ENCODE measurements around the gene GIT1. TPM values are rescaled to one million over a fixed set of nuclear protein-coding genes. Genes with fewer than 3 reads are reported as not detected.

Gene GIT1
- total RNA-seq, 2 donors from 2014 or later, result 24.1 to 35.3 TPM

- ATAC-seq (ENCODE audit: insufficient number of reproducible peaks, low FRiP score, low read depth), result no peak
Measured at GRCh38 chr17:29546085-29546484, 43.4 kb downstream of the GIT1 start.

GRCh38 chr17:29544066-29544465 is 45.4 kb downstream of the GIT1 start:
- Histone ChIP-seq H3K9me3 (no peaks in the 10 kb centered on the region), H3K4me1 (ENCODE audit: control insufficient read depth in 1 of 2, low read depth in 2 of 2) (no peaks in the 10 kb centered on the region), H3K27me3 (replicated peaks; ENCODE audit: insufficient read depth) (no peaks in the 10 kb centered on the region), H3K4me3 (no peak overlapping the region), H3K36me3 (peaks cover 19% of the 10 kb centered on the region), H3K27ac (no peak overlapping the region)
- ATAC-seq (ENCODE audit: insufficient number of reproducible peaks, low FRiP score, low read depth), result no peak
- DNase-seq (ENCODE audit: low spot score), result no peak
- no peak for TF ChIP-seq CTCF (IDR thresholded peaks at IDR 0.05)

More at GRCh38 chr17:29546085-29546484, 43.4 kb downstream of the GIT1 start:
- no peaks in the 10 kb centered on the region for H3K9me3 ChIP-seq
- H3K27ac ChIP-seq, result no peak overlapping the region
- peaks cover 14% of the 10 kb centered on the region for H3K36me3 ChIP-seq
- H3K27me3 ChIP-seq (replicated peaks; ENCODE audit: insufficient read depth), result no peaks in the 10 kb centered on the region
- no peak overlapping the region for H3K4me3 ChIP-seq
- no peak for TF ChIP-seq CTCF (IDR thresholded peaks at IDR 0.05)
- DNase-seq (ENCODE audit: low spot score), result no peak
- H3K4me1 ChIP-seq (ENCODE audit: control insufficient read depth in 1 of 2, low read depth in 2 of 2), result no peaks in the 10 kb centered on the region

- no peaks in the 10 kb centered on the region for H3K9me3 ChIP-seq
- no peaks in the 10 kb centered on the region for H3K4me1 ChIP-seq (ENCODE audit: control insufficient read depth in 1 of 2, low read depth in 2 of 2)
- ATAC-seq (ENCODE audit: insufficient number of reproducible peaks, low FRiP score, low read depth) (no peak), DNase-seq (ENCODE audit: low spot score) (no peak)
- no peak overlapping the region for H3K27ac ChIP-seq
- no peaks in the 10 kb centered on the region for H3K27me3 ChIP-seq (replicated peaks; ENCODE audit: insufficient read depth)
- H3K4me3 ChIP-seq, result no peak overlapping the region
- no peak for TF ChIP-seq CTCF (IDR thresholded peaks at IDR 0.05)
- peaks cover 16% of the 10 kb centered on the region for H3K36me3 ChIP-seq
Measured at GRCh38 chr17:29533976-29534375, 55.5 kb downstream of the GIT1 start.

GRCh38 chr17:29526322-29526721 is 63.1 kb downstream of the GIT1 start:
- peaks cover 34% of the 10 kb centered on the region for H3K36me3 ChIP-seq
- no peaks in the 10 kb centered on the region for H3K27me3 ChIP-seq (replicated peaks; ENCODE audit: insufficient read depth)
- ATAC-seq (ENCODE audit: insufficient number of reproducible peaks, low FRiP score, low read depth) (no peak), DNase-seq (ENCODE audit: low spot score) (no peak)
- TF ChIP-seq CTCF (IDR thresholded peaks at IDR 0.05), result no peak
- H3K4me3 ChIP-seq, result no peak overlapping the region
- H3K4me1 ChIP-seq (ENCODE audit: control insufficient read depth in 1 of 2, low read depth in 2 of 2), result no peaks in the 10 kb centered on the region
- no peak overlapping the region for H3K27ac ChIP-seq
- no peaks in the 10 kb centered on the region for H3K9me3 ChIP-seq

GRCh38 chr17:29524692-29525091 is 64.8 kb downstream of the GIT1 start:
- H3K9me3 ChIP-seq, result no peaks in the 10 kb centered on the region
- H3K27me3 ChIP-seq (replicated peaks; ENCODE audit: insufficient read depth), result no peaks in the 10 kb centered on the region
- H3K4me3 ChIP-seq, result no peak overlapping the region
- H3K36me3 ChIP-seq, result peaks cover 32% of the 10 kb centered on the region
- DNase-seq (ENCODE audit: low spot score) (no peak), ATAC-seq (ENCODE audit: insufficient number of reproducible peaks, low FRiP score, low read depth) (no peak)
- H3K27ac ChIP-seq, result no peak overlapping the region
- no peaks in the 10 kb centered on the region for H3K4me1 ChIP-seq (ENCODE audit: control insufficient read depth in 1 of 2, low read depth in 2 of 2)
- TF ChIP-seq CTCF (IDR thresholded peaks at IDR 0.05), result no peak

Other genes with a start within 250 kb of the GIT1 start
- gene TAOK1, start 199.3 kb downstream of the GIT1 start, total RNA-seq, result 10 to 100 TPM; 46.0 to 64.6 TPM
- gene ABHD15, start 22.6 kb downstream of the GIT1 start, total RNA-seq, result 10 to 100 TPM; 11.3 to 24.0 TPM
- gene TP53I13, start 20.9 kb downstream of the GIT1 start, total RNA-seq, result 10 to 100 TPM; 54.4 to 92.6 TPM
- 10 to 100 TPM; 11.5 to 35.5 TPM for gene ANKRD13B, start 3.5 kb upstream of the GIT1 start, total RNA-seq
- gene CORO6, start 33.3 kb upstream of the GIT1 start, total RNA-seq, result 10 to 100 TPM; 35.5 to 55.0 TPM